NB4 (cell line): ENCODE measurements around the gene SESTD1.

ENCODE experiments used
- CTCF ChIP-seq: IDR thresholded peaks from one replicate; pipeline ENCODE4 v1.5.1; 2012; ENCODE audit warnings: low read depth, low read length
- MYC ChIP-seq: IDR thresholded peaks from 2 replicates; pipeline ENCODE4 v1.6.1; 2011; ENCODE audit warnings: low read depth, low read length
- POLR2A ChIP-seq: IDR thresholded peaks from 2 replicates; pipeline ENCODE4 v1.6.1; 2011; ENCODE audit warnings: mild to moderate bottlenecking; ENCODE audit not compliant: insufficient read length; ENCODE audit errors: extremely low read depth
- TF ChIP-seq, protein P1 (sequence below): IDR thresholded peaks from 2 replicates; pipeline ENCODE4 v1.6.1; 2011; ENCODE audit warnings: low read depth, low read length

DNA sequence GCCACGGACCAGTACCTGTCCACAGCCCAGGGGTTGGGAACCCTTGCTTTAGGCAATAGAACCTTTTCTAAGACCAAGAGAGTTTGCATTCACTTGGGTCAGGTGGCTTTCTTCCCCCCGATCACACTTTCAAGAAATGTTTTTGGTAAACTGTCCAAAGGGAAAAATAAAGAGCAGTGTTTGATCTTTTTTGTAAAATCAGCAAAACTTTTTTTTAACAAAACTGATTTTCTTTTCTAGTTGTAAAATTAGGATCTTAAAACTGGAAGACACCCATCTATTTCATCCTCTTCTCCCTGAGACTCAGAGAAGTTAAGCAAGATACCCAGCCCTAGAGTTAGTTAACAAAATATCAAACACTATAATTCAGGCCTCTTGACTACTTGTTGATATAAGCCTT is 6.1 kb upstream of the SESTD1 start:
- no peak for TF ChIP-seq POLR2A
- TF ChIP-seq CTCF, result no peak
- TF ChIP-seq, protein P1, sequence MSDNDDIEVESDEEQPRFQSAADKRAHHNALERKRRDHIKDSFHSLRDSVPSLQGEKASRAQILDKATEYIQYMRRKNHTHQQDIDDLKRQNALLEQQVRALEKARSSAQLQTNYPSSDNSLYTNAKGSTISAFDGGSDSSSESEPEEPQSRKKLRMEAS, result no peak
- TF ChIP-seq MYC, result no peak
